Mesothelial cell of epicardium (in vitro differentiated cells): ENCODE data around the gene MAPK8IP3. TPM values are rescaled to one million over a fixed set of nuclear protein-coding genes. Genes with fewer than 3 reads are reported as not detected.

ENCODE experiments used
- DNase-seq, 2 experiments: peaks; one replicate each; pipeline ENCODE4 v3.0.0; 2021; ENCODE audit warnings: low spot score in 2 of 2; ENCODE audit not compliant: unreplicated experiment in 2 of 2
- H3K27ac Mint-ChIP-seq: 2 replicates; pipeline ENCODE4 v1.8.0; 2021; ENCODE audit warnings: mixed read lengths
- H3K27me3 Mint-ChIP-seq: 2 replicates; pipeline ENCODE4 v1.8.0; 2021; ENCODE audit warnings: low read depth, mixed read lengths
- H3K36me3 Mint-ChIP-seq: 2 replicates; pipeline ENCODE4 v1.8.0; 2021; ENCODE audit warnings: mixed read lengths
- H3K4me1 Mint-ChIP-seq: 2 replicates; pipeline ENCODE4 v1.8.0; 2021; ENCODE audit warnings: mixed read lengths
- H3K4me3 Mint-ChIP-seq: 2 replicates; pipeline ENCODE4 v1.8.0; 2021; ENCODE audit warnings: mild to moderate bottlenecking, moderate library complexity, mixed read lengths
- H3K9me3 Mint-ChIP-seq: 2 replicates; pipeline ENCODE4 v1.8.0; 2021; ENCODE audit warnings: mixed read lengths
- CTCF ChIP-seq: fragments of 200-600 bp; sonication (generic); IDR thresholded peaks from one replicate; pipeline ENCODE4 v1.5.0; 2021; ENCODE audit warnings: antibody characterized with exemption; ENCODE audit not compliant: unreplicated experiment
- total RNA-seq: library from RNA; stranded (reverse); gene quantifications from 3 replicates; pipeline ENCODE4 v1.2.1, GENCODE V29; 2021

MAPK8IP3 gene
- total RNA-seq, 1 donor from 2014 or later, result 182 TPM

- peaks cover 18% of the 10 kb centered on the region for H3K4me1 Mint-ChIP-seq
- H3K27ac Mint-ChIP-seq, result no peak overlapping the region
- peaks cover 5% of the 10 kb centered on the region for H3K36me3 Mint-ChIP-seq
- no peak for TF ChIP-seq CTCF
- H3K27me3 Mint-ChIP-seq, result no peaks in the 10 kb centered on the region
- no peaks in the 10 kb centered on the region for H3K9me3 Mint-ChIP-seq
- DNase-seq, result no peak
- H3K4me3 Mint-ChIP-seq, result no peak overlapping the region
These were observed 79.8 kb downstream of the MAPK8IP3 start for GRCh38 chr16:1785846-1786170.

- Mint-ChIP-seq H3K27ac (no peak overlapping the region), H3K9me3 (no peaks in the 10 kb centered on the region), H3K4me1 (peaks cover 14% of the 10 kb centered on the region), H3K4me3 (no peak overlapping the region), H3K27me3 (no peaks in the 10 kb centered on the region), H3K36me3 (peaks cover 5% of the 10 kb centered on the region)
- DNase-seq, result no peak
- TF ChIP-seq CTCF, result no peak
These were observed 80.5 kb downstream of the MAPK8IP3 start for GRCh38 chr16:1786242-1787055.

GRCh38 chr16:1787056-1787321 is 81.0 kb downstream of the MAPK8IP3 start:
- Mint-ChIP-seq H3K27me3 (no peaks in the 10 kb centered on the region), H3K4me3 (no peak overlapping the region), H3K36me3 (peaks cover 5% of the 10 kb centered on the region), H3K4me1 (peaks cover 9% of the 10 kb centered on the region), H3K9me3 (no peaks in the 10 kb centered on the region), H3K27ac (no peak overlapping the region)
- TF ChIP-seq CTCF, result no peak
- no peak for DNase-seq

GRCh38 chr16:1787322-1788094 is 81.5 kb downstream of the MAPK8IP3 start:
- TF ChIP-seq CTCF, result no peak
- Mint-ChIP-seq H3K9me3 (no peaks in the 10 kb centered on the region), H3K4me3 (no peak overlapping the region), H3K4me1 (peaks cover 9% of the 10 kb centered on the region), H3K27ac (no peak overlapping the region), H3K27me3 (no peaks in the 10 kb centered on the region), H3K36me3 (peaks cover 5% of the 10 kb centered on the region)
- DNase-seq, result peak in 1 of 2 experiments; percentile 17

- no peak for TF ChIP-seq CTCF
- DNase-seq, result peak in 1 of 2 experiments; percentile 35
- H3K4me3 Mint-ChIP-seq, result no peak overlapping the region
These were observed 82.2 kb downstream of the MAPK8IP3 start for GRCh38 chr16:1788095-1788707.

More at GRCh38 chr16:1788095-1788707, 82.2 kb downstream of the MAPK8IP3 start:
- H3K36me3 Mint-ChIP-seq, result peaks cover 5% of the 10 kb centered on the region
- H3K27ac Mint-ChIP-seq, result no peak overlapping the region
- peaks cover 8% of the 10 kb centered on the region for H3K4me1 Mint-ChIP-seq
- H3K9me3 Mint-ChIP-seq, result no peaks in the 10 kb centered on the region
- H3K27me3 Mint-ChIP-seq, result no peaks in the 10 kb centered on the region
